ENCODE results near the gene C16orf74.

- no peak for TF ChIP-seq CTCF (IDR thresholded peaks at IDR 0.05)
- TF ChIP-seq POLR2A (IDR thresholded peaks at IDR 0.05) = no peak
Observed at GRCh38 chr16:85665929-85666328, 85.0 kb downstream of the C16orf74 start.

Measured in Peyer's patch (tissue), 4 donors.